Trophoblast cell (in vitro differentiated cells and primary cell): Measurements from ENCODE around the gene DHRSX.

ENCODE experiments used
- DNase-seq, 2 donors: peaks; one replicate each; pipeline ENCODE4 v3.0.0-alpha.2; 2016
- H2AFZ ChIP-seq: 2 replicates; pipeline ENCODE4 v1.6.1; 2013; ENCODE audit warnings: low read length, moderate library complexity, mild to moderate bottlenecking; ENCODE audit not compliant: insufficient read depth, poor library complexity
- H2AK5ac ChIP-seq: 2 replicates; pipeline ENCODE4 v1.6.1; 2013; ENCODE audit warnings: mild to moderate bottlenecking, low read length
- H2BK120ac ChIP-seq: 2 replicates; pipeline ENCODE4 v1.6.1; 2013; ENCODE audit warnings: low read length, mild to moderate bottlenecking, moderate library complexity; ENCODE audit not compliant: insufficient read depth, poor library complexity
- H2BK12ac ChIP-seq: 2 replicates; pipeline ENCODE4 v1.6.1; 2013; ENCODE audit warnings: mild to moderate bottlenecking, low read length, moderate library complexity
- H2BK5ac ChIP-seq: 2 replicates; pipeline ENCODE4 v1.6.1; 2013; ENCODE audit warnings: low read length, low read depth, moderate library complexity, mild to moderate bottlenecking; ENCODE audit not compliant: poor library complexity
- H3K14ac ChIP-seq: 2 replicates; pipeline ENCODE4 v1.6.1; 2013; ENCODE audit warnings: mild to moderate bottlenecking, low read length
- H3K18ac ChIP-seq: 2 replicates; pipeline ENCODE4 v1.6.1; 2013; ENCODE audit warnings: mild to moderate bottlenecking, low read length
- H3K23ac ChIP-seq: 2 replicates; pipeline ENCODE4 v1.6.1; 2013; ENCODE audit warnings: low read length
- H3K27ac ChIP-seq: 2 replicates; pipeline ENCODE4 v1.5.1; 2013; ENCODE audit warnings: low read depth, mild to moderate bottlenecking, inconsistent platforms, low read length, moderate library complexity
- H3K27me3 ChIP-seq: 2 replicates; pipeline ENCODE4 v1.6.1; 2013; ENCODE audit warnings: inconsistent platforms, mild to moderate bottlenecking, low read length, moderate library complexity; ENCODE audit not compliant: insufficient read depth
- H3K36me3 ChIP-seq, 2 experiments: 1 replicate in 1 of 2; 2 replicates in 1 of 2; pipeline ENCODE4 v1.6.1; 2013; ENCODE audit warnings: low read length in 2 of 2, mild to moderate bottlenecking in 2 of 2, moderate library complexity in 1 of 2; ENCODE audit not compliant: insufficient read depth in 2 of 2, control insufficient read depth in 1 of 2
- H3K4ac ChIP-seq: 2 replicates; pipeline ENCODE4 v1.6.1; 2013; ENCODE audit warnings: low read depth, mild to moderate bottlenecking, low read length, moderate library complexity
- H3K4me1 ChIP-seq, 2 experiments: 1 replicate in 1 of 2; 2 replicates in 1 of 2; pipeline ENCODE4 v1.6.1; 2013; ENCODE audit warnings: low read length in 2 of 2, mild to moderate bottlenecking in 2 of 2, moderate library complexity in 1 of 2; ENCODE audit not compliant: insufficient read depth in 2 of 2, control insufficient read depth in 1 of 2
- H3K4me2 ChIP-seq: 2 replicates; pipeline ENCODE4 v1.6.1; 2013; ENCODE audit warnings: inconsistent platforms, mild to moderate bottlenecking, low read length, moderate library complexity
- H3K4me3 ChIP-seq: 2 replicates; pipeline ENCODE4 v1.5.1; 2013; ENCODE audit warnings: mild to moderate bottlenecking, low read depth, low read length, inconsistent platforms
- H3K79me1 ChIP-seq: one replicate; pipeline ENCODE4 v1.6.1; 2013; ENCODE audit warnings: low read length
- H3K79me2 ChIP-seq: 2 replicates; pipeline ENCODE4 v1.6.1; 2013; ENCODE audit warnings: low read length, mild to moderate bottlenecking; ENCODE audit not compliant: control insufficient read depth, insufficient read depth, poor library complexity
- H3K9ac ChIP-seq: 2 replicates; pipeline ENCODE4 v1.6.1; 2013; ENCODE audit warnings: mild to moderate bottlenecking, low read length
- H3K9me3 ChIP-seq: 2 replicates; pipeline ENCODE4 v1.6.1; 2013; ENCODE audit warnings: low read depth, mild to moderate bottlenecking, control low read depth, inconsistent platforms, low read length; ENCODE audit not compliant: insufficient read depth
- H4K12ac ChIP-seq: 2 replicates; pipeline ENCODE4 v1.6.1; 2013; ENCODE audit warnings: low read depth, mild to moderate bottlenecking, low read length, moderate library complexity
- H4K8ac ChIP-seq: 2 replicates; pipeline ENCODE4 v1.6.1; 2013; ENCODE audit warnings: low read depth, mild to moderate bottlenecking, low read length, moderate library complexity
- H4K91ac ChIP-seq: one replicate; pipeline ENCODE4 v1.6.1; 2013; ENCODE audit warnings: low read depth, mild to moderate bottlenecking, low read length, moderate library complexity
- WGBS: extraction: QIAGEN DNeasy Blood & Tissue Kit; methylation state at CpG from one replicate; pipeline ENCODE4 v1.1.7; 2013; ENCODE audit warnings: missing lambda C conversion rate; ENCODE audit not compliant: insufficient read length, insufficient coverage; ENCODE audit errors: extremely low coverage; 5-methylcytosine and 5-hydroxymethylcytosine counted together

The DHRSX gene

GRCh38 chrX:2495595-2495994 is 5.2 kb downstream of the DHRSX start:
- WGBS: no CpG with 5 or more reads among the region's 14 CpGs
- Histone ChIP-seq H4K91ac (no peak overlapping the region), H3K4me3 (no peak overlapping the region), H3K14ac (no peak overlapping the region), H3K4me1 (peaks cover 5 to 13% of the 10 kb centered on the region in 2 experiments), H3K9me3 (peaks cover 2% of the 10 kb centered on the region), H3K27me3 (no peaks in the 10 kb centered on the region), H3K9ac (no peak overlapping the region), H3K23ac (no peak overlapping the region), H2AFZ (no peak overlapping the region), H3K4me2 (no peak overlapping the region), H2BK12ac (no peak overlapping the region), H3K79me2 (peaks cover 9% of the 10 kb centered on the region), H2AK5ac (no peak overlapping the region), H3K18ac (no peak overlapping the region), H4K12ac (no peak overlapping the region), H4K8ac (no peak overlapping the region), H3K79me1 (peaks cover 6% of the 10 kb centered on the region), H3K4ac (peak overlapping the region; percentile 39), H2BK5ac (no peak overlapping the region), H3K27ac (no peak overlapping the region), H2BK120ac (no peak overlapping the region), H3K36me3 (peaks cover 3 to 14% of the 10 kb centered on the region in 2 experiments)
- DNase-seq: no peak

- no peaks in the 10 kb centered on the region for H3K27me3 ChIP-seq
- H3K79me2 ChIP-seq: peaks cover 1% of the 10 kb centered on the region
- H4K12ac ChIP-seq: no peak overlapping the region
- peak overlapping the region; percentile 11 for H3K18ac ChIP-seq
- H4K91ac ChIP-seq: no peak overlapping the region
- H3K27ac ChIP-seq: no peak overlapping the region
- no peak overlapping the region for H2BK120ac ChIP-seq
- no peak overlapping the region for H4K8ac ChIP-seq
- no peak overlapping the region for H2BK12ac ChIP-seq
- WGBS: no CpG with 5 or more reads among the region's 22 CpGs
- H3K9ac ChIP-seq: no peak overlapping the region
- no peak overlapping the region for H2AFZ ChIP-seq
- no peak overlapping the region for H3K14ac ChIP-seq
- H2AK5ac ChIP-seq: no peak overlapping the region
- H3K9me3 ChIP-seq: peaks cover 2% of the 10 kb centered on the region
- H3K4me1 ChIP-seq: no peaks in the 10 kb centered on the region
- peaks cover 31 to 43% of the 10 kb centered on the region in 2 experiments for H3K36me3 ChIP-seq
- DNase-seq: no peak
- no peak overlapping the region for H3K4me3 ChIP-seq
- H3K4me2 ChIP-seq: no peak overlapping the region
- H3K23ac ChIP-seq: no peak overlapping the region
- no peak overlapping the region for H2BK5ac ChIP-seq
- H3K4ac ChIP-seq: peak overlapping the region; percentile 15
- no peaks in the 10 kb centered on the region for H3K79me1 ChIP-seq
These were observed 8.1 kb downstream of the DHRSX start for GRCh38 chrX:2492531-2493218.

GRCh38 chrX:2490634-2491033 is 10.1 kb downstream of the DHRSX start:
- H3K23ac ChIP-seq: no peak overlapping the region
- H3K79me2 ChIP-seq: peaks cover 1% of the 10 kb centered on the region
- H3K27me3 ChIP-seq: no peaks in the 10 kb centered on the region
- H3K9me3 ChIP-seq: peaks cover 2% of the 10 kb centered on the region
- no peaks in the 10 kb centered on the region for H3K79me1 ChIP-seq
- no peak overlapping the region for H3K4me3 ChIP-seq
- H2BK5ac ChIP-seq: no peak overlapping the region
- no peak overlapping the region for H3K4ac ChIP-seq
- no peak overlapping the region for H2AFZ ChIP-seq
- no peak overlapping the region for H2BK120ac ChIP-seq
- no peak overlapping the region for H2BK12ac ChIP-seq
- H3K14ac ChIP-seq: no peak overlapping the region
- no peak overlapping the region for H4K91ac ChIP-seq
- H3K18ac ChIP-seq: no peak overlapping the region
- no peak overlapping the region for H4K8ac ChIP-seq
- no peak overlapping the region for H4K12ac ChIP-seq
- no peak overlapping the region for H2AK5ac ChIP-seq
- peaks cover 45 to 51% of the 10 kb centered on the region in 2 experiments for H3K36me3 ChIP-seq
- no CpG with 5 or more reads among the region's 22 CpGs for WGBS
- H3K4me1 ChIP-seq: no peaks in the 10 kb centered on the region
- no peak for DNase-seq
- no peak overlapping the region for H3K4me2 ChIP-seq
- no peak overlapping the region for H3K27ac ChIP-seq
- H3K9ac ChIP-seq: no peak overlapping the region

GRCh38 chrX:2489446-2490445 is 11.0 kb downstream of the DHRSX start:
- Histone ChIP-seq H3K4me2 (no peak overlapping the region), H3K36me3 (peaks cover 45 to 48% of the 10 kb centered on the region in 2 experiments), H3K9ac (no peak overlapping the region), H2AFZ (no peak overlapping the region), H4K12ac (no peak overlapping the region), H2BK12ac (no peak overlapping the region), H4K91ac (no peak overlapping the region), H3K27ac (no peak overlapping the region), H3K9me3 (no peaks in the 10 kb centered on the region), H3K79me2 (peaks cover 1% of the 10 kb centered on the region), H4K8ac (no peak overlapping the region), H3K79me1 (no peaks in the 10 kb centered on the region), H2BK5ac (no peak overlapping the region), H3K4me1 (no peaks in the 10 kb centered on the region), H2AK5ac (no peak overlapping the region), H3K4ac (no peak overlapping the region), H3K4me3 (no peak overlapping the region), H3K14ac (no peak overlapping the region), H3K18ac (no peak overlapping the region), H3K27me3 (no peaks in the 10 kb centered on the region), H3K23ac (no peak overlapping the region), H2BK120ac (no peak overlapping the region)
- WGBS: no CpG with 5 or more reads among the region's 65 CpGs
- DNase-seq: no peak
